CD4-positive, alpha-beta T cell treated with Interleukin-6 at 100 ng/mL for 8 hours (primary cell): Measurements from ENCODE around the gene CACNG5.
A peak's percentile ranks its signal among the peaks of the same experiment; 100 is the strongest.

ENCODE experiments used
- DNase-seq: peaks from one replicate; pipeline ENCODE4 v3.0.0-alpha.2; 2020; ENCODE audit warnings: mixed read lengths, low spot score

CACNG5 gene

DNA sequence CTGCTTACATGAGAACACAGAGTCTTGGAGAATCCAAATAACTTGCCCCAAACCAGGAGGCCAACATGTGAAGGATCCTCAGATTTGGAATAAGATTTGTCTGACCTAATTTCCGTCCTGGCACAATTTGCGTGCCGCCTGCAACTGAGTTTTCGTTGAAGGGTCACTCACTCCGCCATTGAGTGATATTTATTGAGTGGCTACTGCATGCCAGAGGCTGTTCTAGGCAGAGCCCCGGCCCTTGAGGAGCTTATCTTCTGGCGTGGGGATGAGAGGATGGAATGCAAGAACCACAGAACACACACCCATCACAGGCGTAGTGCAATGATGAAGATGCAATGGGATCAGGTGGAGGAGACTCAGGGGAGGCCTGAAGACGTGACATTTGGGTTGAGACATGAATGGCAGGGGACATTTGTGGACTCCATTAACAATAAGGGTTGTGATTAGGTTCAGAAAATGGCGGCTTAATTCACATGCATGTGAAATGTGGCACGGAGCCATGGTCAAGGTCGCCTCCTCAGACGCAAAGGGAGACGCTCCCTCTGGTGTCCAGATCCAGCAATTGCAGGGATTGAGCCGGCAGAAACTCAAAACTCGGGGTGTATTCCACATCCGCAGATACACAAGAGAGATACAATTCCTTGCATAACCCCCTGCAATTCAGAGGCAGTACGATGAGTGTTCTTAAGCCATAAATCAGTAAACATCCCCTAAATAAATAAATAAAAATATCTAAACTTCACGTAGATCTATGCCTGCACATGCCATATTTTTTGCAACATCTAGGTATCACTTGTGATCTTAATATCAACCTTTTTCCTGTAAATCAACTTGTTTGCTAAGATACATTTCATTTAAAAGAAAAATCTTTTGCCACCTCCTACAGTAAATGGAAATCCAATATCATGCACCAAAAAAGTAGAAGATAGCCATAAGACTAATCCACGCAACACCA lies 71.7 kb downstream of the CACNG5 start:
- DNase-seq: peak; percentile 51

- no peak for DNase-seq
Observed at GRCh38 chr17:66909804-66910373, 75.0 kb downstream of the CACNG5 start.

DNA sequence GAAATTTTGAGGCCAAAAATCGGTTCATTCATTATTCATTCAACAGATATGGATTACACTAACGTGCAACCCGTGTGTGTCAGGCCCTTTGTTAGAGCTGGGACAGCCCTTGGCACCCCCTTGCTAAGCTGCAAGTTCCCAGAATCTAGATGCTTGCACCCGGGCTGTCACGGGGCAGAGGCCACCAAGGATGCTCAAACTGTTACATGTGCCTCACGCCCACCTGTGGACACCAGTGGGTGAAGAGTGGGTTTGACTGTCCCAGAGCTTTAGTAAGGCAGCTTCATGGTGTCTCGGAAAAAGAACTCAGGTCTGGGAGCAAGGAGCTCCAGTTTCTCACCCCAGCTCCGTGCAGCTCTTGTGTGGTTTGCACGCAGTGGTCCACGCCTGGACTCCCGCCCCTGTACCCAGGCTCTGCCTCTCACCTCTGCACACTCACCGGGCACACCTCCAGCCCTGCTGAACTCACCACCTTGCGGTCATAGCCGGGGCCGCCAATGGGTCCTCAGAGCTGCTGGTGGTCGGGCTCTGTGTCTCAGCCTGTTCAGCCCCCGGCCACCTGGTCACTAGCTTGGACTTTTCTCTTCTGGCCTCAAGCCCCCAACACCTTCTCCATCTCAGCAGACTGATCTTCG lies 75.9 kb downstream of the CACNG5 start:
- no peak for DNase-seq

- DNase-seq: no peak
Observed at GRCh38 chr17:66915204-66915611, 80.3 kb downstream of the CACNG5 start.

GRCh38 chr17:66915792-66916191 lies 80.9 kb downstream of the CACNG5 start:
- DNase-seq: no peak

DNA sequence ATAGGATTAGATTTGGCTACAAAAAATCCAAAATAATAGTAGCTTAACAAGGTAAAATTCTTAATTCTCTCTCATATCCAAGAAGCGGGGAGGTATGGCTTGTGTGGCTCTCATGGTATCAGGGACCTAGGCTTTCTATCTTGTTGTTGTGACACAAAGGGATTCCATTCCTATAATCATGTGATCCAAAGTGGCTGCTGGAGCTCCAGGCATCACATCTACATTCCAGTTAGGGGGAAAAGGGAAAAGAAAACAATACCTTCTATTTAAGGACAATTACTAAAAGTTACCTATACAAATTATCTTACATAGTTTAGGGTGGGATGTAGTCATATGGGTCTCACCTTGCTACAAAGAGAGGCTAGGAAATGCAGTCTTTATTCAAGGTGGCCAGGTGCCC lies 82.0 kb downstream of the CACNG5 start:
- no peak for DNase-seq

DNA sequence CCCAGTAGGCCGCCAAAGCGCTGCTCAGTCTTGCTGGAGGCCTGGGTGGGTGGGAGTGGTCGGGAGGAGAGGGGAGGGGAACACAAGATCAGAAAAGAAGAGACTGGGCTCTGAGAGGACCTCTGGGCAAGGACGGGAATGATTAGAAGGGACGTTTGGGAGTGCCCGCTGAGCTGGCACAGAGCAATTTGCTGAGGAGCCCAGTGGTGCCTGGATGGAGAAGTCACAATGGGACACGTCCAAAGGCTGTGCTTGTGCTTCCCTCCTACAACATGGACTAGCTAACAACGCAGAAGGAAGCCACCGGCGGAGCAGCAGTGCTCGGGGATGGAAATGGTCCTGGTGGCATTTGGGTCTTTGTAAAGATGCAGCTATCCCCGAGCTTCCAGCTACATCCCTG lies 84.0 kb downstream of the CACNG5 start:
- no peak for DNase-seq

DNA sequence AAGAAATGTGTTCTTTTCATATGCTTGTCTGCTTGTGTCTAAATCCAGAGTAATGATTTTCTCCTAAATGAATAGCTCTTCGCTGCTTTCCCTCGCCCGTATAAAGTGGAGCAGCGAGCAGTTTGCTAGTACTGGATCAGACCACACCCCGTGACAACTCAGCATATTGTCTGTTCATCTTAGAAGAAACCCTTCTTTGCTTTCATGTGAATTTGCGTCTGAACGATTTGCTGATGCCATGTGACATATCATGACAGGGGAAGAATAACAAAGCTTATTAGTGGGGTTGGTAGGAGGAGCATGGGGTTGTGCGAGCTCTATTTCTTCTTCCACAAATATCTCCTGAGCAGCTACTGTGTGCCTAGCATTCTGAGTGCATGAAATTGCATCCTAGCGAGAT lies 85.5 kb downstream of the CACNG5 start:
- DNase-seq: no peak

DNA sequence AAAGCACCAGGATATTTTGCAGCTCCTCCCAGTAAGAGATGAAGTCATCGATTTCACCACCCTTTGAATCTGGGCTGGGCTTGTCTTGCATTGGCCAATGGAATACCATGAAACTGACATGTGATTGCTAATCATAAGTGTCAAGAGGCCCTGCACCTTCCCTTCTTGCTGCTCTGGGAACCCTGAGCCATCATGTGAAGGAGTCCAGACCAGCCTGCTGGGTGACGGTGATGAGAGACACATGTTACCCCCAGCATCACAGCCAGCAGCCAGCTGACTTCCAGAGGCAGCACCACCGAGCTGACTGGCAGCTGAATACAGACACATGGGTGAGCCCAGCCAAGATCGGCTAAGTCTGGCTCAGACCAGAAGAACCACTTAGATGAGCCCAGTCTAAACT lies 86.0 kb downstream of the CACNG5 start:
- DNase-seq: no peak

DNA sequence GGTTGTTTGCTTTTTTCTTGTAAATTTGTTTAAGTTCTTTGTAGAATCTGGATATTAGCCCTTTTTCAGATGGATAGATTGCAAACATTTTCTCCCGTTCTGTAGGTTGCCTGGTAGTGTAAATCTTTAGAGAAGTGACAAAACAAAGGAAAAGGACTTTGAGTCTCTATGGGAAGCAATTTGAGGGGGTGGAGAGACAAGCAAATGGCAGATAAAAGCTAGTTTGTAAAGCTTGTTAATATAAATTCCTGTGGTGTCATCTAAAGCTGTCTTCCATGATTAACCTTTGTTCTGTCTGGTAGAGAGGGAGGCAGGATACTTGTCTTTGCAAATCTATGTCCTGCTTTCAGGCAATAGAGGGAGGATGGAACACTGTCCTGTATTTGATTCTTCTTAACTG lies 89.0 kb downstream of the CACNG5 start:
- no peak for DNase-seq

DNA sequence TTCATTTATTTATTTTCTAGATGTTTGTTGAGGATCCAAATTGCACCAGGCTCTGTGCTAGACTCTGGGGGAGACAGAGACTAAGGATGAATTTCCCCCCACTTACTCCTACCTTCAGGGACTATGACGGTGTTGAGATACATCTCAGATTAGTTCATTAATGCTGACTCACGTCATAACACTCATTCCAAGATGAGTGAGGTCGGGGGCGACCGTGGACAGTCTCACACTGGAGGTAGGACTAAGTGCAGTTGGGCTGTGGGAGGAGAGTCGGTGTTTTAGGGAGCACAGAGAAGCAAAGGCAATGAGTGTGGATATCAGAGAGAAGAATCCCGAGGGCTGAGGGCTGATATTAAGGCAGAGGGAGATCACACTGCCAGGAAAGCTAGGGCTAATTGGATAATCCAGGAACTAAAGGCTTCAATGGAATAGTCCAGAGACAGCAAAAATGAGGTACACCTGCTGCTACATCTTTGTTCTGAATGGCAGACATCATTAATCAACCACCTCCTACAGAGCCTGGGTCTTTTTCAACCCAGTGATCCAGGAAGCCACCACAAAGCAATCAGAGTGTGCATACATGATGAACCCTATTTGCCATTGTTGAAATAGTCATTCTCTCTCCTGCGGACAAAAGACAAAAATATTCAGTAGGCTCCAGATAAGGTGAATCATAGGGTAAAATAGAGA lies 91.0 kb downstream of the CACNG5 start:
- DNase-seq: no peak

DNA sequence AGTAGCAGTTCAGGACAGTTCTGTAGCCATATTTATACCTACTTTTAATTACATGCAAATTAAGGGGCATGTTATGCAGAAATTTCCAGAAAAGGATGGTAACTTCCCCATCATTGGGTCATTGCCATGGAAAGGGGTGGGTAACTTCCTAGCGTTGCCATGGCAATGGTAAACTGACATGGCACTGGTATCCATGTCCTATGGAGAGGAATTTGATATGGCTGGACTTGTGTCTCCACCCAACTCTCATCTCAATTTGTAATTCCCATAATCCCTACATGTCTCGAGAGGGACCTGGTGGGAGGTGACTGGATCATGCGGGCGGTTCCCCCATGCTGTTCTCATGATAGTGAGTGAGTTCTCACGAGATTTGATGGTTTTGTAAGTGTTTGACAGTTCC lies 94.0 kb downstream of the CACNG5 start:
- DNase-seq: no peak

DNA sequence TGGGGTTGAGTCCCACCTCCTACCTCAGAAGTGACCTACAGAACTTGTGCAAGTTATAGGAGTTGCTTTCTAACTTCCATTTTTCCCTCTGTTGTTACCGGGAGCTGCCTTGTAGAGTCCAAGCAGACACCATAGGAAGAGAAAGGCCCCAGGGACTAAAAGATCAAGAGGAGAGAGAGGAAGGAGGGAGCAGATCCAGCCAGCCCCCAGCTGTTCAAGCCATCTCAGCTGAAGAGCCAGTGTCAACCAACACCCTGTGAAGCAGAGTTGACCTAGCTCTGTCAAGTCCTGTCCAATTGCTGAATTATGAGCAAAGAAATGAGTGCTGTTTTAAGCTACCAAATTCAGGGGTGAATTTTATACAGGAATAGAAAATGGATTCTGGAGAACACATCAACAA lies 94.7 kb downstream of the CACNG5 start:
- no peak for DNase-seq

DNA sequence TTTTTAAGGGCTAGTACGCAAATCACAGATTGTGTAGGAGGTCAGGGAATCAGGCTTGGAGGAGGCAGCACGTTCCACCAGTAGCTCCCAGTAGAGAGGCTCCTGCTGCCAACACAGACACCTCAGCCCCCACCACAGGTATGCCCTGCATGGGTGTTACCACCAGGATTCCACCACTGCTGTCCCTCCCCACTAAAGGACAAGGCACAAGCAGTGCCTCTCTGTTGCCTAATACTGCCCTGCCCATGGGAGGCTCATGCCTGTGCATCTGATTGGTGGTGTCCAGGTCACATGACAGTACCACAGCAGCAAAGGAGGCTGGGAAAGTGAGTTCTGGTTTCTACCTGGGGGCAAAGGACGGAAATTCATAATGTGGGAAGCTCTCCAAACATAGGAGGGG lies 96.0 kb downstream of the CACNG5 start:
- DNase-seq: no peak

DNA sequence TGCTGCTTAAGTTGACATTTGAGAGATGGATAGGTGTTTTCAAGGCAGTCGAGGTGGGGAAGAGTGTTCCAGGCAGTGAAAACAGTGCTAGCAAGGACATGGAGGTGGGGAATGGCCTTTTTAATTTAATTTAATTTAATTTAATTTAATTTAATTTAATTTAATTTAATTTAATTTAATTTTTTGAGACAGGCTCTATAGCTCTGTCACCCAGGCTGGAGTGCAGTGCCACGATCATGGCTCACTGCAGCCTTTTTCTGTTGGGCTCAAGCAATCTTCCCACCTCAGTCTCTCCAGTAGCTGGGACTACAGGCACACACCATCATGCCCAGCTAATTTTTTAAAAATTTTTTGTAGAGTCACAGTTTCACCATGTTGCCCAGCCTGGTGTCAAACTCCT lies 97.4 kb downstream of the CACNG5 start:
- DNase-seq: no peak

- no peak for DNase-seq
Observed at GRCh38 chr17:66934040-66934439, 99.1 kb downstream of the CACNG5 start.
